ENCODE results near the gene PARP12. TPM values are rescaled to one million over a fixed set of nuclear protein-coding genes. Genes with fewer than 3 reads are reported as not detected.

PARP12 gene
- total and polyA plus RNA-seq, 10 of the 15 experiments (the other 5 are each of a cell fraction or from before 2014, with no cell fraction given) = 0.98 to 51.8 (median 18.0) TPM

DNA sequence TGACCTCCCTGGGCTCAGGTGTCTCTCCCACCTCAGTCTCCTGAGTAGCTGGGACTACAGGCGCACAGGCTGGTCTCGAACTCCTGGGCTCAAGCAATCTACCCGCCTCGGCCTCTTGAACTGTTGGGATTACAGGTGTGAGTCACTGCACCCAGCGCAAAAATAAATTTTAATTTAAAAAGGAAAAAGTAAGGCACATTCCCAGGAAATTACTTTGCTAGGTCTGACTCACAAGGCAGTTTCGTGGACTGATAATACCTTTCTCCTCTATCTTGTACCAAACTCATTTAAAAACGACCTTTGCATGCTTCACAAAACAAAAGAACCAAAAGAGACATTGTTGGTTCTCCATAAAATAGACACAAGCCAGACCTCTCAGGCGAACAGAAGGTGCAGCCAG lies 29.7 kb downstream of the PARP12 start (continued):
- no peak for TF ChIP-seq NFYA (IDR thresholded peaks at IDR 0.05; ENCODE audit: borderline replicate concordance, low read depth, low read length)
- no peak for TF ChIP-seq EZH2 (IDR thresholded peaks at IDR 0.05; ENCODE audit: borderline replicate concordance, control insufficient read depth, low read depth, low read length)
- TF ChIP-seq ZSCAN29 (IDR thresholded peaks at IDR 0.05) = no peak
- TF ChIP-seq CHD1 (IDR thresholded peaks at IDR 0.05; ENCODE audit: low read depth, low read length) = no peak
- no peak for TF ChIP-seq LARP7 (IDR thresholded peaks at IDR 0.05)
- no peak for TF ChIP-seq BCL11A (IDR thresholded peaks at IDR 0.05; ENCODE audit: low read depth, low read length)
- TF ChIP-seq HDAC2 (IDR thresholded peaks at IDR 0.05) = no peak

DNA sequence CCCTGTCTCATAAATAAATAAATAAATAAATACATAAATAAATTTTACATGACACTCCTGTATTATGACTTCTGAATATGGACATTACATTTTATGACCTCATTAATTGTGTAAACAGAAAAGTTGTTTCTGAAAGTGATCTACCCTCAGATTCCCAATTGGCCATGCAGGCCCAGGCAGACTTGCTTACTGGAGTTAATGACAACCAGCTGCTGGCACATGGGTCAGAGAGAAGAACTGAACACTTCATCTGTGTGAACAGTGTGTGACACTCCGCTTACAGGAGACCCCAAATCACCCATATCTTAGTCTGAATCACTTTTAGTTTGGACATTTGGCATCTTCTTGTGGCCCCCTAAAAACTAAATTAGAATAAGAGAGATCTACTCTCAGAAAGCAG lies 31.4 kb downstream of the PARP12 start:
- RAD21 ChIA-PET (ENCODE audit: unreplicated experiment) = no interaction called here
- no peak for ATAC-seq
- 100% methylated on average over 1 of the region's 1 CpG for WGBS (ENCODE audit: insufficient coverage, insufficient replicate concordance, low lambda C conversion rate, missing lambda C conversion rate)

More for the DNA sequence above, 31.4 kb downstream of the PARP12 start:
- Histone ChIP-seq H3K9ac (ENCODE audit: control insufficient read depth, insufficient read depth, low read length) (no peak overlapping the region), H3K9me3 (replicated peaks; ENCODE audit: control insufficient read depth, insufficient read depth, low read length) (no peaks in the 10 kb centered on the region), H3K27ac (ENCODE audit: control insufficient read depth, insufficient read depth) (no peak overlapping the region), H3K79me2 (ENCODE audit: control insufficient read depth, insufficient read depth, low read length) (no peaks in the 10 kb centered on the region), H4K20me1 (ENCODE audit: control insufficient read depth, insufficient read depth) (no peaks in the 10 kb centered on the region), H3K36me3 (ENCODE audit: control insufficient read depth in 2 of 2, insufficient read depth in 2 of 2, low read length in 1 of 2) (peaks cover 0 to 3% of the 10 kb centered on the region in 2 experiments; a peak in 2 of 4 replicates), H3K4me1 (ENCODE audit: control insufficient read depth, insufficient read depth, low read length) (peaks cover 4% of the 10 kb centered on the region), H3K27me3 (replicated peaks in 1 of 2; ENCODE audit: control insufficient read depth in 2 of 2, insufficient read depth in 2 of 2, low read length in 1 of 2) (no peaks in the 10 kb centered on the region), H2AFZ (ENCODE audit: control insufficient read depth, low read depth, low read length) (no peak overlapping the region), H3K4me3 (no peak overlapping the region), H3K4me2 (ENCODE audit: control insufficient read depth, insufficient read depth) (no peak overlapping the region)
- CTCF ChIA-PET = no interaction called here
- in situ Hi-C loops (cut with MboI) = no loop called here
- no peak for DNase-seq (ENCODE audit: low read depth, low spot score)
- BruUV-seq (replicated peaks) = no TSS peak
- TF ChIP-seq MEF2A (IDR thresholded peaks at IDR 0.05; ENCODE audit: insufficient read depth, low read depth, low read length) = no peak
- TF ChIP-seq EGR1 (IDR thresholded peaks at IDR 0.05; ENCODE audit: borderline replicate concordance in 1 of 2, low read depth in 2 of 2, low read length in 2 of 2) = no peak
- TF ChIP-seq ZNF24 (IDR thresholded peaks at IDR 0.05) = no peak
- TF ChIP-seq, protein P1, sequence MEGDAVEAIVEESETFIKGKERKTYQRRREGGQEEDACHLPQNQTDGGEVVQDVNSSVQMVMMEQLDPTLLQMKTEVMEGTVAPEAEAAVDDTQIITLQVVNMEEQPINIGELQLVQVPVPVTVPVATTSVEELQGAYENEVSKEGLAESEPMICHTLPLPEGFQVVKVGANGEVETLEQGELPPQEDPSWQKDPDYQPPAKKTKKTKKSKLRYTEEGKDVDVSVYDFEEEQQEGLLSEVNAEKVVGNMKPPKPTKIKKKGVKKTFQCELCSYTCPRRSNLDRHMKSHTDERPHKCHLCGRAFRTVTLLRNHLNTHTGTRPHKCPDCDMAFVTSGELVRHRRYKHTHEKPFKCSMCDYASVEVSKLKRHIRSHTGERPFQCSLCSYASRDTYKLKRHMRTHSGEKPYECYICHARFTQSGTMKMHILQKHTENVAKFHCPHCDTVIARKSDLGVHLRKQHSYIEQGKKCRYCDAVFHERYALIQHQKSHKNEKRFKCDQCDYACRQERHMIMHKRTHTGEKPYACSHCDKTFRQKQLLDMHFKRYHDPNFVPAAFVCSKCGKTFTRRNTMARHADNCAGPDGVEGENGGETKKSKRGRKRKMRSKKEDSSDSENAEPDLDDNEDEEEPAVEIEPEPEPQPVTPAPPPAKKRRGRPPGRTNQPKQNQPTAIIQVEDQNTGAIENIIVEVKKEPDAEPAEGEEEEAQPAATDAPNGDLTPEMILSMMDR (IDR thresholded peaks at IDR 0.05 in 2 of 3, conservative IDR thresholded peaks at IDR 0.05 in 1 of 3; ENCODE audit: control insufficient read depth in 2 of 3, extremely low read depth in 1 of 3, insufficient read depth in 1 of 3, low read depth in 3 of 3, low read length in 3 of 3) = no peak
- intact Hi-C loops (cut with micrococcal nuclease; ENCODE audit: unreplicated experiment) = no loop called here
- FAIRE-seq = no peak
- POLR2A ChIA-PET = no interaction called here
- SMC1A ChIA-PET (ENCODE audit: uncharacterized antibody, unreplicated experiment) = no interaction called here
